ENCODE data around the gene PPM1D.
"Not testable (repeated sequence)": the region's sequence is repeated elsewhere in the genome, so short reads cannot be mapped to it uniquely, and the experiment has no call there.

PPM1D gene

GRCh38 chr17:60623415-60623814 is 23.4 kb downstream of the PPM1D start:
- DNase-seq, result no peak

GRCh38 chr17:60627124-60627523 is 27.1 kb downstream of the PPM1D start:
- DNase-seq, result no peak

GRCh38 chr17:60628252-60628889 is 28.4 kb downstream of the PPM1D start:
- no peak for DNase-seq

- DNase-seq, result no peak
These were observed 29.1 kb downstream of the PPM1D start for GRCh38 chr17:60629120-60629519.

- DNase-seq, result no peak
These were observed 30.4 kb downstream of the PPM1D start for GRCh38 chr17:60630352-60630751.

- DNase-seq, result no peak
These were observed 31.1 kb downstream of the PPM1D start for GRCh38 chr17:60631119-60631518.

- DNase-seq, result no peak
These were observed 37.7 kb downstream of the PPM1D start for GRCh38 chr17:60637683-60638082.

GRCh38 chr17:60639019-60639330 is 39.0 kb downstream of the PPM1D start:
- no peak for DNase-seq

GRCh38 chr17:60640503-60640902 is 40.5 kb downstream of the PPM1D start:
- no peak for DNase-seq

- DNase-seq, result no peak
These were observed 41.1 kb downstream of the PPM1D start for GRCh38 chr17:60641126-60641525.

GRCh38 chr17:60641810-60642220 is 41.8 kb downstream of the PPM1D start:
- DNase-seq, result no peak

GRCh38 chr17:60645918-60646523 is 46.0 kb downstream of the PPM1D start:
- no peak for DNase-seq

- no peak for DNase-seq
These were observed 46.7 kb downstream of the PPM1D start for GRCh38 chr17:60646701-60647100.

GRCh38 chr17:60647705-60648104 is 47.7 kb downstream of the PPM1D start:
- DNase-seq, result no peak

- DNase-seq, result no peak
These were observed 52.7 kb downstream of the PPM1D start for GRCh38 chr17:60652454-60653247.

- DNase-seq, result no peak
These were observed 53.6 kb downstream of the PPM1D start for GRCh38 chr17:60653569-60653968.

- DNase-seq, result no peak
These were observed 56.5 kb downstream of the PPM1D start for GRCh38 chr17:60656499-60656898.

- DNase-seq, result no peak
These were observed 59.2 kb downstream of the PPM1D start for GRCh38 chr17:60659156-60659555.

- DNase-seq, result no peak
These were observed 61.5 kb downstream of the PPM1D start for GRCh38 chr17:60661489-60661888.

- no peak for DNase-seq
These were observed 64.0 kb downstream of the PPM1D start for GRCh38 chr17:60664022-60664421.

- no peak for DNase-seq
These were observed 65.6 kb downstream of the PPM1D start for GRCh38 chr17:60665602-60666001.

GRCh38 chr17:60668741-60669140 is 68.7 kb downstream of the PPM1D start:
- DNase-seq, result not testable (repeated sequence)

- no peak for DNase-seq
These were observed 71.5 kb downstream of the PPM1D start for GRCh38 chr17:60671482-60671881.

- DNase-seq, result not testable (repeated sequence)
These were observed 74.6 kb downstream of the PPM1D start for GRCh38 chr17:60674637-60675036.

Measured in cortex of kidney (tissue), 1 donor.